HG03135 (cell line): Measurements from ENCODE around the gene EFEMP2.

Experiments used
- ATAC-seq: cut with Tn5 transposase; IDR thresholded peaks from one replicate; pipeline ENCODE4 v1.9.1; 2021; ENCODE audit warnings: mild to moderate bottlenecking, moderate library complexity; ENCODE audit not compliant: unreplicated experiment

The EFEMP2 gene

GRCh38 chr11:65867284-65868071 lies 5.1 kb downstream of the EFEMP2 start:
- ATAC-seq: no peak

DNA sequence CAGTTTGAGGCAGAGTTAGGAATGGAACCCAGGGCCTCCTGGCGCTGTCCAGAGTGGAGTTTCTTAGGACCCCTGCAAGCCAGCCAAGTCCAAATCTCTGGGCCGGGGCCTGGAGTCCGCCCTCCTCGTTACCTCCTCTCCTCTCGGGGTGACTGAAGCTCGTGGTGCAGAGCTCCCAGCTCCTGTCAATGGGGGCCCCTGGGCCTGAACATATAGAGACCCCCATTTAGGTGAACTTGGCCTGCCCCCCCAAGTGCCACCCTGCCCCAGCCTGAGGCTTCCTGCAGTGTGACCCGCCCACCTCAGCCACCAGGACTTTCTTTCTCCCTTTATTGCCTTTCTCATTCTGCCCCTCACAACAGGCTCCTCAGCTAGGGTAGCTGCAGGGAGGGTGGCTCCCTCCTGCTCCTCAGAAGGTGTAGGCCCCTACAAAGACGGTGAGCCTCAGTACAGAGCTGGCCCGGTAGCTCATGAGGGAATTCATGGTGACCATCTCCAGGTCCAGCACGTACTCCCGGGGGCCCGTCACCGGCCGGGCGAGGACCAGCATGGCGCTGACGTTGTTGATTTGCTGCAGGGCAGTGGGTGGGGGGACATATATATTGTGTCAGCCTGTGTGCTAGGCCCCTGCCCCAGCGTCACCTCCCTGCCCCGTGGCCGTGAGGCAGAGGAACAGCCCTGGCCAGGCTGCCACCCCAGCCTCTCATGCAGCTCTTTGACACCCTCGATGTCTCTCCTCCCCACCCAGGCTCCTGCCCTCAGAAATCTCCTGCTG lies 5.9 kb downstream of the EFEMP2 start:
- no peak for ATAC-seq

- no peak for ATAC-seq
Observed at GRCh38 chr11:65865550-65866172, 6.9 kb downstream of the EFEMP2 start.

DNA sequence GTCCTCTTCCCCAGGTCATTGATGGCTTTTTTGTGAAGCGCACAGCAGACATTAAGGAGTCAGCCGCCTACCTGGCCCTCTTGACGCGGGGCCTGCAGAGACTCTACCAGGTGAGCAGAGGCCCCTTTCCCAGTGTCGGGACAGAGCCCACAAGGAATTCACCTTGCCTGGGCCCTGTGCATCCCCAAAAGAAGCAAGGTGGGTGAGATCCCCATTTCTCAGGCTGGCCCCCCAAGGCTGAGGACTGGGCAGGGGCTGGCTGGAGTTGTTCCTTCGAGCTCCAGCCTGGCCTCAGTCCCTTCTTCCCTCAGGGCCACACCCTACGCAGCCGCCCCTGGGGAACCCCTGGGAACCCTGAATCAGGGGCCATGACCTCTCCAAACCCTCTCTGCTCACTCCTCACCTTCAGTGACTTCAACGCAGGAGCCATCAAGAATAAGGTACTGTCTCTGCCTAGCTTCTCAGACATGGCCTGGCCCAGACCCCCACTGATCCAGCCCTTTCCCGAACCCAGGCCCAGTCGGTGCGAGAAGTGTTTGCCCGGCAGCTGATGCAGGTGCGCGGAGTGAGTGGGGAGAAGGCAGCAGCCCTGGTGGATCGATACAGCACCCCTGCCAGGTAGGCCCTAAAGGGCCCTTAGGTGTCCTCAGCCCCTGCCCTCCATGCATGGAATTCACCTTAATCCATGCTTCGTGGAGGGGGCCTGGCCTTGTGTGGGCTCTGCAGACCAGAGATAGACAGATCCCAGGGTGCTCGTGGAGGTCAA lies 7.7 kb downstream of the EFEMP2 start:
- no peak for ATAC-seq

- ATAC-seq: no peak
Observed at GRCh38 chr11:65863889-65864705, 8.5 kb downstream of the EFEMP2 start.

GRCh38 chr11:65862941-65863888 lies 9.4 kb downstream of the EFEMP2 start:
- ATAC-seq: no peak

DNA sequence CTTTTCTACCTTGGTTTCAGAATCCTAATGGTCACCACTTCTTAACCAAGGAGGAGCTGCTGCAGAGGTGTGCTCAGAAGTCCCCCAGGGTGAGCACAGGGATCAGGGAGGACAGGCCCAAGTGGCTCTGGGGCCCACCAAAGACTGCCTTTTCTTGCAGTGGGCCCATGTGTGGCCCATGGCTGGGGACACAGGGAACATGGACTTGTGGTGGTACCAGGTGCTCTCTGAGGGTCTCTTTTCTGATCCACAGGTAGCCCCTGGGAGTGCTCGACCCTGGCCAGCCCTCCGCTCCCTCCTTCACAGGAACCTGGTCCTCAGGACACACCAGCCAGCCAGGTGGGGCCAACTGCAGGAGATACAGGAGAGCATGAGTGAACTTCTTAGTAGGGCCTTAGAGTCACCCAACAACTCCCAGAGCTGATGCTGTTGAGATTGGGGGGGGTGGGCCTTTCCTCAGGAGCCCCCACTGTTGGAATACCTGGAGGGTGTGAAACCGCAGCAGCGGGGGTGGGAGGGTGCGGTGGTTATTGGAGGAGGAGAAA lies 10.3 kb downstream of the EFEMP2 start:
- ATAC-seq: no peak

DNA sequence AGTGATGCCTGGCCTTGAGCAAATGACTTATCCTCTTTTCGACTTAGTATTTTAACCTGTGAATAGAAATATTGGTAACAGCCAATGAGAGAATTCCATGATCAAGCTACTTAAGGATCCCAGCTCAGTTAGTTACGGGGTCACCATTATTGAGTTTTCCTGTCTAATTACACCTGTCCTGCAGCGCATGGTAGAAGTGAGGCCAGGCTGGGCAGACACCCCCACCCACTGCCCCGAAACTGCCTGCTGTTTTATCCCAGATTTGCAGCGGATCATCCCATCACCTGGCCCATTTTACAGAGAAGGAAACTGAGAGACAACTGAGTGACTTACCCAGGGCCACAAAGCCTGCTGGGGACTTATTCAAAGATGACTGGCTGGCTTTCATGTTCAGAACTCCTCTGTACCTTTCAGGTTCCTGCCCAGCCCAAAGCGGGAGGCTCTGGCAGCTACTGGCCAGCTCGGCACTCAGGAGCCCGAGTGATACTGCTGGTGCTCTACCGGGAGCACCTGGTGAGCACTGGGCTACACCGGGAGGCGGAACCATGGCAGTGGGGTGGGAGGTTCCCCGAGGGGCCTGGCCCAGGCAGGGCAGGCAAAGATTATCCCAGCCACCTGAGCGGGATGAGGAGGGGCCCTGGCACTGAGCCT lies 10.9 kb downstream of the EFEMP2 start:
- ATAC-seq: no peak

DNA sequence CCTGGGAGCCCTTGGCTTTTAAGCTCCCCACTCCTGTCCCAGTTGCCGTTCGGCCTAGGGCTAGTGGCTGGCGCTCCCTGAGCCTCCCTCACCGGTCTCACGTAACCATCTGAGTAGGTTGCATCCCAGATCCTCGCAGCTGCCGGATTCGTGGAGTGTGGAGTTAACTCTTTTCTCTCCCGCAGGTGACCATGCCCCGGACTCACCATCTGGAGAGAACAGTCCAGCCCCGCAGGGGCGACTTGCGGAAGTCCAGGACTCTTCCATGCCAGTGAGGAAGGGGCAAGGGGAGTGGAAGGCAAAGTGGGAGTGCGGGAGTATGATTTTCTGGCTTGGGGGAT lies 11.5 kb downstream of the EFEMP2 start:
- ATAC-seq: no peak

GRCh38 chr11:65860278-65861164 lies 12.1 kb downstream of the EFEMP2 start, which contains the start of gene MUS81:
MUS81 (plus strand) TSS chr11:65860433; CDS start chr11:65860754, 321 bp downstream.
- peak; percentile 27 for ATAC-seq

- no peak for ATAC-seq
Observed at GRCh38 chr11:65859812-65860277, 12.8 kb downstream of the EFEMP2 start.

DNA sequence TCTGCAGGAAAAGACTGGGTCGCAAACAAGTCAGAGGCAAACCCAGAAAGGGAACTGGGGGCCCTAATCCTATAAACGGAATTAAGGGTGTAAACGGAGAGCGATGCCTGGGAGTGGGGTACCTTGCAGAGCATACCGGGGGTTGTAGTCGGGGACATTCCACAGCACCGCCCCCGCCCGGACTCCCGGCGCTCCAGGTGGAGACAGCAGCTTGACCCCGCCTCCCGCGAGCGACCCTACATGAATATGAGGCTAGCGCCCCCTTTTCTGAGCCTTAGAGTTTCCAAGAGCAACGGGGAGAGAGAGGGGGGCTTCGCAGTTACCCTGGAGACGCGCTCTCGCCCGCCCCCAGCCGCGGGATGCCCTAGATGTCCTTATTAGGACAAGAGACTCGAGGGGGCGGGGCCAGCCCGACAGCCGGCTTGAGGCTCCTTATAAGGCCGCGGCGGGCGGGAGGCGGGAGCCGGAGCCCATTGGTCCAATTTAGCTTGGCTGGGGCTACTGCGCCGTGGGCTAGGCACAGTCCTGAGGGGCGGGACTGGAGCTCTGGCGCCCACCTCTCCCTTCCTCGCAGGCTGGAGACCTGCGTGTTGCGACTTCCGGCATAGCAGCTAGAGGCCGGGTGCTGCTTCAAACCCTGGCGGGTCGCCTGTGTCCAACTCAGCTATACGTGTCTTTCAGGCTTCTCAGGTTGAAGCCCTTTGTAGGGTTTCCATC lies 13.3 kb downstream of the EFEMP2 start:
- ATAC-seq: peak; percentile 52

DNA sequence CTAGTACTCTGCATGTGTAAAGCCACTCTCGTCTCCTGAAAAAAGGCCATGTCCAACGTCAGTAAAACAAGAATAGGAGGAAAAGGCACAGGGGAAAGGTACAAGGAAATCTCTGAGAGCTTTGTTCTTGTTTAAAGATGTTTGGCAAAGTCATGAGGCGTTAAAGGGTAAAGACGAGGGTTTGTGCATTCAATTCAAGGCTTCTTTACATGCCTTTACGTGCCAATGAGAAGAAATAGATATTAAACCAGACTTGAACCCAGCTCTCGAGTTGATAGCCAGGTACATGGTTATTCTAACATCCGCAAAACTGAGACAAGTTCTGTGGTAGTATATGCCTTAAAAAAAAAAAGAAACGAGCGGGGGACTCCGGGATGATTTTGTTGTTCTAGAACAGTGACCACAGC lies 13.9 kb downstream of the EFEMP2 start:
- ATAC-seq: no peak

- peak; percentile 49 for ATAC-seq
Observed at GRCh38 chr11:65857853-65858680, 14.5 kb downstream of the EFEMP2 start, which contains the start of gene CFL1. CFL1 (minus strand) TSS chr11:65858180; CDS start chr11:65858099, 81 bp downstream.

GRCh38 chr11:65857500-65857852 lies 15.1 kb downstream of the EFEMP2 start:
- ATAC-seq: peak; percentile 1
